Gastrocnemius medialis (tissue), 4 donors: ENCODE results near the gene WBP2NL. TPM values are rescaled to one million over a fixed set of nuclear protein-coding genes. Genes with fewer than 3 reads are reported as not detected.

Source experiments
- ATAC-seq, 2 donors: fragments of 150-250 bp; one replicate each; pipeline ENCODE4 v1.9.1; 2016
- DNase-seq, 2 donors: peaks; one replicate each; pipeline ENCODE4 v3.0.0-alpha.2; 2019
- H3K27ac ChIP-seq, 4 donors: fragments of 200-600 bp; sonication (generic); 1 replicate in 1 of 4; 2 replicates in 3 of 4; pipeline ENCODE4 v1.5.1; 2016 to 2018; ENCODE audit warnings: mild to moderate bottlenecking in 2 of 4, moderate library complexity in 1 of 4
- H3K27me3 ChIP-seq, 3 donors: fragments of 200-600 bp; sonication (generic) in 2 of 3; 1 replicate in 1 of 3; 2 replicates in 2 of 3; pipeline versions ENCODE4 v1.5.1 to v1.6.0; 2016 to 2019; ENCODE audit warnings: mild to moderate bottlenecking in 1 of 3, moderate library complexity in 1 of 3
- H3K36me3 ChIP-seq, 2 donors: fragments of 200-600 bp; sonication (generic) in 1 of 2; one replicate each; pipeline ENCODE4 v1.5.1; 2017 to 2018
- H3K4me1 ChIP-seq, 2 donors: fragments of 200-600 bp; sonication (generic) in 1 of 2; one replicate each; pipeline ENCODE4 v1.5.1; 2016 to 2017; ENCODE audit warnings: mild to moderate bottlenecking in 2 of 2
- H3K4me3 ChIP-seq, 4 donors: fragments of 200-600 bp; sonication (generic) in 3 of 4; 1 replicate in 1 of 4; 2 replicates in 3 of 4; pipeline ENCODE4 v1.5.1; 2016 to 2019; ENCODE audit warnings: mild to moderate bottlenecking in 2 of 4
- H3K9me3 ChIP-seq, 3 donors: fragments of 200-600 bp; sonication (generic) in 2 of 3; 1 replicate in 1 of 3; 2 replicates in 2 of 3; pipeline ENCODE4 v1.5.1; 2016 to 2019
- CTCF ChIP-seq, 5 experiments: fragments of 450-650 bp in 3 of 5; fragments of 200-600 bp in 2 of 5; sonication (generic) in 2 of 5; IDR thresholded peaks in 4 of 5; conservative IDR thresholded peaks in 1 of 5; 1 replicate in 4 of 5; 2 replicates in 1 of 5; pipeline ENCODE4 v1.5.1; 2016 to 2019; ENCODE audit warnings: antibody characterized with exemption in 5 of 5, mild to moderate bottlenecking in 3 of 5, moderate library complexity in 3 of 5
- POLR2A ChIP-seq, 2 donors: fragments of 450-650 bp; IDR thresholded peaks; one replicate each; pipeline ENCODE4 v1.6.1; 2017; ENCODE audit warnings: antibody characterized with exemption in 2 of 2, mild to moderate bottlenecking in 2 of 2, moderate library complexity in 2 of 2
- in situ Hi-C, 4 donors: fragments of 200-750 bp; cut with MboI; loops; one replicate each; pipeline versions ENCODE4 v1.15.0 to v1.8.0; 2017; ENCODE audit warnings: low sequenced_read_pairs in 4 of 4
- intact Hi-C: fragments of 100-400 bp; cut with DNase I; formaldehyde crosslinking; loops from one replicate; pipeline ENCODE4 v1.15.1; 2023; ENCODE audit warnings: low total_unique reads
- total RNA-seq, 4 donors: library from RNA; depleted of rRNA; stranded (reverse); fragments of >200 nt; gene quantifications; one replicate each; pipeline versions ENCODE4 v1.1.0 to v1.2.3, GENCODE V29; 2016

The WBP2NL gene
- total RNA-seq, 4 donors from 2014 or later: 0.27 to 0.59 (median 0.31) TPM; not detected in 1

GRCh38 chr22:42001121-42001520 lies 2.5 kb downstream of the WBP2NL start:
- DNase-seq (no peak), ATAC-seq (no peak)
- Histone ChIP-seq H3K27me3 (peaks cover 0 to 6% (median 5%) of the 10 kb centered on the region in 3 donors), H3K36me3 (no peaks in the 10 kb centered on the region), H3K4me1 (no peaks in the 10 kb centered on the region), H3K9me3 (no peaks in the 10 kb centered on the region), H3K27ac (no peak overlapping the region), H3K4me3 (no peak overlapping the region)
- in situ Hi-C loops: no loop called here
- intact Hi-C loops: no loop called here
- TF ChIP-seq POLR2A (IDR thresholded peaks at IDR 0.05): no peak
- no peak for TF ChIP-seq CTCF (IDR thresholded peaks at IDR 0.05 in 4 of 5, conservative IDR thresholded peaks at IDR 0.05 in 1 of 5)

GRCh38 chr22:42001706-42002105 lies 3.1 kb downstream of the WBP2NL start:
- ATAC-seq (no peak), DNase-seq (no peak)
- H3K27ac ChIP-seq: no peak overlapping the region
- no peak for TF ChIP-seq POLR2A (IDR thresholded peaks at IDR 0.05)
- no peak for TF ChIP-seq CTCF (IDR thresholded peaks at IDR 0.05 in 4 of 5, conservative IDR thresholded peaks at IDR 0.05 in 1 of 5)
- H3K9me3 ChIP-seq: no peaks in the 10 kb centered on the region
- no peak overlapping the region for H3K4me3 ChIP-seq
- peaks cover 0 to 6% (median 5%) of the 10 kb centered on the region in 3 donors for H3K27me3 ChIP-seq
- no peaks in the 10 kb centered on the region for H3K36me3 ChIP-seq
- no peaks in the 10 kb centered on the region for H3K4me1 ChIP-seq
- intact Hi-C loops (no loop called here), in situ Hi-C loops (no loop called here)

GRCh38 chr22:42007922-42008321 lies 9.3 kb downstream of the WBP2NL start:
- H3K4me1 ChIP-seq: no peaks in the 10 kb centered on the region
- no peak overlapping the region for H3K4me3 ChIP-seq
- intact Hi-C loops (no loop called here), in situ Hi-C loops (no loop called here)
- no peak overlapping the region for H3K27ac ChIP-seq
- no peak for ATAC-seq
- H3K36me3 ChIP-seq: no peaks in the 10 kb centered on the region
- DNase-seq: no peak
- H3K9me3 ChIP-seq: peaks cover 0 to 18% (median 3%) of the 10 kb centered on the region in 3 donors
- no peak for TF ChIP-seq CTCF (IDR thresholded peaks at IDR 0.05 in 4 of 5, conservative IDR thresholded peaks at IDR 0.05 in 1 of 5)
- TF ChIP-seq POLR2A (IDR thresholded peaks at IDR 0.05): no peak
- H3K27me3 ChIP-seq: peaks cover 0 to 8% (median 0%) of the 10 kb centered on the region in 3 donors

GRCh38 chr22:42010778-42011177 lies 12.2 kb downstream of the WBP2NL start:
- no peak for ATAC-seq
- DNase-seq: no peak
- Histone ChIP-seq H3K27ac (no peak overlapping the region), H3K9me3 (peaks cover 0 to 18% (median 3%) of the 10 kb centered on the region in 3 donors), H3K27me3 (peaks cover 0 to 8% (median 0%) of the 10 kb centered on the region in 3 donors), H3K4me3 (no peak overlapping the region), H3K4me1 (no peaks in the 10 kb centered on the region), H3K36me3 (no peaks in the 10 kb centered on the region)
- in situ Hi-C loops: no loop called here
- intact Hi-C loops: no loop called here
- no peak for TF ChIP-seq CTCF (IDR thresholded peaks at IDR 0.05 in 4 of 5, conservative IDR thresholded peaks at IDR 0.05 in 1 of 5)
- TF ChIP-seq POLR2A (IDR thresholded peaks at IDR 0.05): no peak

- H3K4me1 ChIP-seq: no peaks in the 10 kb centered on the region
Measured at GRCh38 chr22:42013385-42013784, 14.8 kb downstream of the WBP2NL start.

More at GRCh38 chr22:42013385-42013784, 14.8 kb downstream of the WBP2NL start:
- Histone ChIP-seq H3K4me3 (no peak overlapping the region), H3K9me3 (peaks cover 0 to 18% (median 3%) of the 10 kb centered on the region in 3 donors), H3K27me3 (peaks cover 0 to 16% (median 0%) of the 10 kb centered on the region in 3 donors), H3K36me3 (no peaks in the 10 kb centered on the region), H3K27ac (no peak overlapping the region)
- no peak for TF ChIP-seq POLR2A (IDR thresholded peaks at IDR 0.05)
- TF ChIP-seq CTCF (IDR thresholded peaks at IDR 0.05 in 4 of 5, conservative IDR thresholded peaks at IDR 0.05 in 1 of 5): no peak
- intact Hi-C loops: no loop called here
- ATAC-seq (no peak), DNase-seq (no peak)
- in situ Hi-C loops: no loop called here
